ENCODE results near the gene USP32. TPM values are rescaled to one million over a fixed set of nuclear protein-coding genes. Genes with fewer than 3 reads are reported as not detected.

The USP32 gene
- total RNA-seq, 2 donors from 2014 or later: 41.1 to 50.1 TPM

- intact Hi-C loops (cut with DNase I): no loop called here
- DNase-seq (ENCODE audit: low spot score): no peak
Observed at GRCh38 chr17:60149691-60150582, 242.0 kb downstream of the USP32 start, which contains the start of gene CA4. CA4 (plus strand) TSS chr17:60149973; CDS start chr17:60150035, 62 bp downstream.

DNA sequence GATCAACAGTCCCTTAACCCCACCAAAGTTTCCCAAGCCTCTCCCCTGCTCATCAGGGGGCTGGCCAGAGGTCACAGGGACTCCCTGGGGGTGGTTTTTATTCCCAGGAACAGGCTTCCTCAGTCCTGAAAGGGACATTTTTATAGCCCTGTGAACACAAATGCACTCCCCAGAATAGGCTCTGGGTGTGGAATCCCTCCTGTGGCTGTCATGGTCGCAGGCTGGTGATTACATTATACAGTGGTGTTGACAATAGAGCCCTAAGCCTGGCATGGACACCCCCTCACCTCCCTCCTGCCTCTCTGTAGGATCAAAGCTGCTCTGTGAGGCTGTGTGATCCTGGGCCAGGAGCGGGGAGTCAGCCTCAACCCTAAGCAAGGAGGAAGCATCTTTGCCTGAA, 243.6 kb downstream of the USP32 start:
- intact Hi-C loops (cut with DNase I): no loop called here
- no peak for DNase-seq (ENCODE audit: low spot score)

- DNase-seq (ENCODE audit: low spot score): no peak
- intact Hi-C loops (cut with DNase I): no loop called here
Observed at GRCh38 chr17:60147553-60148223, 244.2 kb downstream of the USP32 start.

GRCh38 chr17:60146206-60146605, 245.7 kb downstream of the USP32 start:
- intact Hi-C loops (cut with DNase I): no loop called here
- no peak for DNase-seq (ENCODE audit: low spot score)

DNA sequence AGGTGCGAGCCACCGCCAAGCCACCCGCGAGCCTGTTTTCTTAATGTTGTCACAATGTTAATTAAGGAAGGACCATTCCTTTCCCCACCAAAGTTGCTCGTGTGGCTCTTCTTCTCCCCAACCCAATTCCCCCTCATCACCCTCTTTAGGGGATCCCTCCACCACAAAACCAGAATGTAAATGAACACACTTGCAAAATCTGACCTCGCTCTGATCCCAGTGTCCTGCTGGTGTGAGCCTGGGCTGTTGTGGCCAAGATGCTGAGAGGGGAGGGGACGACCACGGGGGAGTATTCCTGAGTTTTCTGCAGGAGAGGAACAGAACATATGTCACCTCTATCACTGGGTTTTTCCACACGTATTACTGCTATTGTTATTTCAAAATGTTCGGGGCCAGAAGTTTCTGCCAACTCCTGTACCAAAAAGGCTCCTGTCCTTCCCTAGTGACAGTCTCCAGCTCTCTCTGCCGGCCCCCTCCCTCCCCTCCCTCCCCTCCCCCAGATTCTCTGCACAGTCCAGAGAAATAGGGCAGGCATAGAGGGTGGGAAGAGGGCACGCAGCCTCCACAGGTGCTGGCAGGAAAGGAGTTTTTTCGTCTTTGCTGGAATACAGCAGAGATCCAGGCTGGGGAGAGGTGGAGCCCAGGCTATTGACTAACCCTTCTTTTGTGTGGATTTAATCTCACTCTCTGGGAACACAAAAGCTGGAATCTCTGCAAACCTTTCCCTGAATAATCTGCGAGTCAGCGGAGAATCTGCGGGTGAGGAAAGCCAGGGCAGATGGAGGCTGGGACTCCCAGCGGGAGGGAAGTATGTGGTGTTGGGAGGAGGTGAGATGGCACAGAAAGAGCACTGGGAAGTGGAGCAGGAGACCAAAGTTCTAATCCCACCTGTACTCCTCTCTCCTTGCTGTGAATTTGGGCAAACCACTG, 246.7 kb downstream of the USP32 start:
- no peak for DNase-seq (ENCODE audit: low spot score)
- intact Hi-C loops (cut with DNase I): no loop called here

GRCh38 chr17:60142872-60143499, 248.9 kb downstream of the USP32 start:
- intact Hi-C loops (cut with DNase I): no loop called here
- peak; percentile 95 for DNase-seq (ENCODE audit: low spot score)

GRCh38 chr17:60141111-60142018, 250.6 kb downstream of the USP32 start:
- intact Hi-C loops (cut with DNase I): no loop called here
- DNase-seq (ENCODE audit: low spot score): peak; percentile 86

DNA sequence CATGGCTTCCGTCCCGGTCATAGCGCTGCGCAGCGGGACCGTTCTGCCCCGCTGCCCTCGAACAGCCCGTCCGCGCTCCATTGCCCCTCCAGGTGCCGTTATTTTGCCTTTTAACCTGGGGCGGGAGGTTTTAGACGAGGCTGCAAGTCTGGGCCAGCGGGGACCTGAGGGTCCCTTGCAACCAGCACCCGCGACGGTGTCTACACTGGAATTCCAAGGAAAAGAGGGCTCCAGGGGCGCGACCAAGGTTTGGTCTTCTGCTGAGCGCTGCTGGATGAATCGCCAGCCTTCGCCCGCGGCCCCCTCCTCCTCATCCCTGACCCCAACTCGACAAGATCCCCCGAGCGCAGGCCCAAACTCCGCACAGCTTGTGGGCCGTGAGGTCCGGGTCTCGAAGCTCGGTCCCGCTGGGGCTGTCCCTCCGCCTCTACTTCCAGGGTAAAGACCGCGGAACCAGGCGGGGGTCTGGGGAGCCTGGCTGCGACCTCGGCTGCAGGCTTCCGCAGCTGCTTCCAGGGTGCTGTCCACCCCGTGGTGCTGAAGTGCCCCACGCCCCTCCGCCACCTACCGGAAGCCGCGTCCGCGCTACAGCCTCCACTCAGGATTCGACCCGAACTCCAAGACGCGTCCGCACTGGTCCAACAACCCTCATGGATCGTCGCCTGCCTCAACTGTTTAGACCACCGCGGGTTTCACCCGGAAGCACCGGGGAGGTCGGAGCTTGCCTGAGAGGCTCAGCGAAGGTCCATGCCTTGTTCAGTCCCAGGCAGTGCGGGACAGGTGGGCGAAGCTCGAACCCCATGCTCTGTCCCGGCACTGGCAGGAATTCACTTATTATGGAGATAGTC, 252.3 kb downstream of the USP32 start:
- peak; percentile 94 for DNase-seq (ENCODE audit: low spot score)
- intact Hi-C loops (cut with DNase I): no loop called here

- intact Hi-C loops (cut with DNase I): no loop called here
- DNase-seq (ENCODE audit: low spot score): peak; percentile 68
Observed at GRCh38 chr17:60138769-60139437, 253.0 kb downstream of the USP32 start.

- intact Hi-C loops (cut with DNase I): no loop called here
- peak; percentile 50 for DNase-seq (ENCODE audit: low spot score)
Observed at GRCh38 chr17:60137731-60138130, 254.2 kb downstream of the USP32 start.

- intact Hi-C loops (cut with DNase I): no loop called here
- peak; percentile 28 for DNase-seq (ENCODE audit: low spot score)
Observed at GRCh38 chr17:60135951-60136666, 255.8 kb downstream of the USP32 start.

DNA sequence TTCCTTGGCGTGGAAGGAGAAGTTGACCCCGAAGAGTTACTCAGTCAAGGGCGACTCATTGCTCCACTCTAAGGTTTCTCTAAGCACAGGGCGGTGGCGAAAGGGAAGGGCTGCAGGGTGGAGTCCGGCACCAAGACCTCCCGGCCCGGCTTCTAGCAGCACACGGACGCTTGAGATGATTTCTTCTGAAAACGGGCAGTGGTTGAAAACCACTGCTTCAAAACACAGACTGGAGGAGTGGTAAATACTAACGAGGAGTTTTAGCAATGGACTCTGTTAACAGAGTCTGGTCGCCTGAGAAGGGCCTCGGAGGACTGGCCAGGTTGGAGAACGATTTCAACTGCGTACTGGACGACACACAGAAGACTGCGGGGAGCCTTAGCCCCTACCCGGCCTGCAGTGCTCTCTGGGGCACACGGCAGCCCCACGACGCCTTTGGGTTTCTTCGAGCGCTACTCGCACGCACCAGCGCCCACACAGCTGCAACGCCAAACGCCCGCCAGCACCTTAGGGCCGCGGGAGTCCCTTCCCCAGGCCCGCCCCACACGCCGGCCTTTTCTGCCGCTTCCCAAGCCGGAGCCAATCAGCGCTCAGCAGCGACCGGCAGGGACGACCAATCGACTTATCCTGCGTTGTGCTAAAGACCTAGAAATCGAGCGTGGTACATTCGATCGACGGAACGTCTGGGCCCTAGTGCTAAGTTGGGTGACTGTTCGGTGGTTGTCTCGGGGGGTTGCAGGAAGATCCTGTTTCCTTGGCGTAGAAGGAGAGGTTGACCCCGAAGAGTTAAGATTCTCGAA, 256.6 kb downstream of the USP32 start:
- intact Hi-C loops (cut with DNase I): no loop called here
- DNase-seq (ENCODE audit: low spot score): peak; percentile 96

DNA sequence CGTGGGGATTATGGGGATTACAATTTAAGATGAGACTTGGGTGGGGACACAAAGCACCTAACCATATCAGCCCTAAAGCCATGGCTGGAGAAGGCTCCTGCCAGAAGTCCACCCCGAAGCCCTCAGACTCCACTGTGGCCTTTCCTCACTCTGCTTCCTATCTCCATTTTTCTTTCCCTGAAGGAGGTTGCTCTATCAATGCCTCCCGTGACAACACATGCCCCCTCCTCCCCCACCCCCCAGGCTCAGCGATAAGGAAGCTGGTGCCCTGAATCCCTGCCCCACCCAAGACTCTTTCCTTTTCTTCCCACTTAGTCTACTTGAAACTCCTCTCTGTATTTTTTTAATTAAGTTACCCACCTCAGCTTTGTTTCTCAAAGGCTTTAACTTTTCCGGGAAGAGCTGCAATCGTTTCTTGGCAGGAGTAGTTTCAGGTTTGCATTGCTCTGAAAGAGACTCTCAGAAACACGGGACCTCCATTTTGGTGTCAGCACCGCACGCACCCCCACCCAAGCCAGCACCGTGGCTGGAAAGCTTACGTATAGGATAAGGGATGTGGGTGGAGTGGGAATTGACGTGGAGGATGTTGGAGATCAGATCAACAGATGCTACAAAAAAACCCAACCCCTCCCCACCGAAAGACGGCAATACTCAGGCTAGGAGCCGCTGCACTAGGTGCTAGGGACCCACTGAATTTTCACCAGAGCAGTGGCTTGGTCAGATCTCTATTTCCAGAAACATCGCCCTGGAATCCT, 257.4 kb downstream of the USP32 start:
- peak; percentile 65 for DNase-seq (ENCODE audit: low spot score)
- intact Hi-C loops (cut with DNase I): no loop called here

- DNase-seq (ENCODE audit: low spot score): no peak
- intact Hi-C loops (cut with DNase I): no loop called here
Observed at GRCh38 chr17:60130466-60130865, 261.5 kb downstream of the USP32 start.

DNA sequence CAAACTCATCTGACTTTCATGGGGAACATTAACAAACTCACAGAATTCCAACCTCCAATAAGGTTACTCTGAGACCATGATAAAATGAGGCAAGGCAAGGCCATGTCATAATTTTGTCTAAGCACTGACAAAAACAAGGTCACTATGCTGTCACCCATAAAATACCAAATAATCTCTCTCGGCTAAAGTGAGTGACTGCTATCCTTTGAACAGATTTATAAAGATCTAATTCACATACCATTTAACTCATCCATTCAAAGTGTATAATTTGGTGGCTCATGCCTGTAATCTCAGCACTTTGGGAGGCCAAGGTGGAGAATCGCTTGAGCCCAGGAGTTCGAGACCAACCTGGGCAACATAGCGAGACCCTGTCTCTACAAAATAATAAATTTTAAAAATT, 262.8 kb downstream of the USP32 start:
- DNase-seq (ENCODE audit: low spot score): no peak
- intact Hi-C loops (cut with DNase I): no loop called here
